Hindlimb muscle (tissue), 1 donor: Measurements from ENCODE around the gene TMSB15C. TPM values are rescaled to one million over a fixed set of nuclear protein-coding genes. Genes with fewer than 3 reads are reported as not detected.

Experiments used
- DNase-seq: peaks from one replicate; pipeline ENCODE4 v3.0.0-alpha.2; 2013
- polyA plus RNA-seq: library from polyadenylated mRNA; unstranded; fragments of 120-200 nt; gene quantifications from one replicate; pipeline ENCODE4 v1.2.1, GENCODE V29; 2013; ENCODE audit not compliant: insufficient read length

TMSB15C gene
- polyA plus RNA-seq, 1 donor, result 5.0 TPM

DNA sequence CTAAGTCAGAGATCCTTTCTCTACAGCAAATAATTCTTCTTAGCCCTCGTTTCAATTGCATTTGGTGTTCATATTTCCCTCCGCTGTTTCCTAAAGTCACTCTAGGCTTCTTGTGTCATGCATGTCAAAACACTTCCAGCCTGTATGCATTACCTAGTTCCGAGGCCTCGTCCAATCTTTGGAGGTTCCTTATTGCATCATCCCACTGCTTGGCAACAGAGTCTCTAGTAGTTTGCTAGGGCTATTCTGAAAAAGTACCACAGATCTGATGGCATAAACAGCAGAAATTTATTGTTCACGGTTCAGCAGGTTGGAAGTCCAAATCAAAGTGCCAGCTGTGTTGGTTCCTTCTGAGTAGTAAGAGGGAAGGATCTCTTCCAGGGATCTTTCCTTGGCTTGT, 30.4 kb downstream of the TMSB15C start:
- DNase-seq, result no peak

DNA sequence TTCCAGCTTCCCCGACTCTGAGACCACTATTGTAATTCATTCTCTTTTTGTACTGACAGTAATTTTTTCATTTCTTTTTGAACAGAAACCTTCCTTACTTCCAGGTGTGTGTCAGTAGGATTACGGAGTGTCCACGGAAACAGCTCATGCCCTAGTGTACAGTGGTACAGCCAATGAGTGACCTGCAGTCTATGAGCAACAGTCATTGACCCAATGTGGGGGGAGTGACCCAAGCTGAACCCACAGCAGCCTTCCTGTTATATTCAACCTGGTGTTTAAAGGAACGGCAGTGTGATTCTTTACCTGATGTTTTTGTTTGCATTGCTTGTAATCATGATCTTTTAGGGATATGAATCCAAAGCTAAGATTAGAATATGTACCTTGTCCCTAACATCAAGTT, 35.0 kb downstream of the TMSB15C start:
- no peak for DNase-seq

DNA sequence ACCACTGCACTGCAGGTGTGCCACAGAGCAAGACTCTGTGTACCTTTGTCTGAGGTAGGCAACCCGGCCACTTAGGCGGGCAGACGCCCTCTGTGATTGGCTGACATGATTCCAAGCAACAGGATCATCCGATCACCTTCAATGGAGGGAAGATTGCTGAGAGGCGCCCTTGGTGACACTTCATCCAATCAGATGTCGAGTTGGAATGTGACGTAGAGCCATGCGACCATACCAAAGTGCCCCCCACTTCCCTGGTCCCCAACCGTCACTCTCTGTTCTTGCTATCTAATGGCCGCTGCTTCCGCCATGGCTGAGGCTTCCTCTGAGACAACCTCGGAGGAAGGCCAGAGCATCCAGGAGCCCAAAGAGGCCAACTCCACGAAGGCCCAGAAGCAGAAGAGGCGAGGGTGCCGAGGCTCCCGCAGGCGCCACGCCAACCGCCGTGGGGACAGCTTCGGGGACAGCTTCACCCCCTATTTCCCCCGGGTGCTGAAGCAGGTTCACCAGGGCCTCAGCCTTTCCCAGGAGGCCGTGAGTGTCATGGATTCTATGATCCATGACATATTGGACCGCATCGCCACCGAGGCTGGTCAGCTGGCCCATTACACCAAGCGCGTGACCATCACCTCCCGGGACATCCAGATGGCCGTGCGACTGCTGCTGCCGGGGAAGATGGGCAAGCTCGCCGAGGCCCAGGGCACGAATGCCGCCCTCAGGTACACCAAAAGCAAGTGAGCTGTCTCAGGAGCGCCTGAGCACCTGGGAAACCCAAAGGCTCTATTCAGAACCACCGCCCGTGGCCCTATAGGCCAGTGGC, 36.1 kb downstream of the TMSB15C start, which contains the start of gene H2BW2:
H2BW2 (plus strand) TSS at position 268 of the 817 bp plus-strand sequence; CDS start at position 307, 39 bp downstream.
- no peak for DNase-seq

Other genes with a start within 250 kb of the TMSB15C start
- gene RAB9B, start 244.0 kb downstream of the TMSB15C start, polyA plus RNA-seq, result 22.6 TPM
- gene TMSB15B, start 113.6 kb downstream of the TMSB15C start, polyA plus RNA-seq, result 7.8 TPM
- not detected for gene H2BW1, start 62.5 kb downstream of the TMSB15C start, polyA plus RNA-seq
- gene H2BW2, start 36.3 kb downstream of the TMSB15C start, polyA plus RNA-seq, result 0.62 TPM
- 1.5 TPM for gene ZCCHC18, start 36.3 kb upstream of the TMSB15C start, polyA plus RNA-seq
- 6.5 TPM for gene SLC25A53, start 80.8 kb upstream of the TMSB15C start, polyA plus RNA-seq
- gene FAM199X, start 90.2 kb upstream of the TMSB15C start, polyA plus RNA-seq, result 14.8 TPM
- not detected for gene ESX1, start 178.7 kb upstream of the TMSB15C start, polyA plus RNA-seq